ENCODE results near the gene TRNP1.

Gene TRNP1

DNA sequence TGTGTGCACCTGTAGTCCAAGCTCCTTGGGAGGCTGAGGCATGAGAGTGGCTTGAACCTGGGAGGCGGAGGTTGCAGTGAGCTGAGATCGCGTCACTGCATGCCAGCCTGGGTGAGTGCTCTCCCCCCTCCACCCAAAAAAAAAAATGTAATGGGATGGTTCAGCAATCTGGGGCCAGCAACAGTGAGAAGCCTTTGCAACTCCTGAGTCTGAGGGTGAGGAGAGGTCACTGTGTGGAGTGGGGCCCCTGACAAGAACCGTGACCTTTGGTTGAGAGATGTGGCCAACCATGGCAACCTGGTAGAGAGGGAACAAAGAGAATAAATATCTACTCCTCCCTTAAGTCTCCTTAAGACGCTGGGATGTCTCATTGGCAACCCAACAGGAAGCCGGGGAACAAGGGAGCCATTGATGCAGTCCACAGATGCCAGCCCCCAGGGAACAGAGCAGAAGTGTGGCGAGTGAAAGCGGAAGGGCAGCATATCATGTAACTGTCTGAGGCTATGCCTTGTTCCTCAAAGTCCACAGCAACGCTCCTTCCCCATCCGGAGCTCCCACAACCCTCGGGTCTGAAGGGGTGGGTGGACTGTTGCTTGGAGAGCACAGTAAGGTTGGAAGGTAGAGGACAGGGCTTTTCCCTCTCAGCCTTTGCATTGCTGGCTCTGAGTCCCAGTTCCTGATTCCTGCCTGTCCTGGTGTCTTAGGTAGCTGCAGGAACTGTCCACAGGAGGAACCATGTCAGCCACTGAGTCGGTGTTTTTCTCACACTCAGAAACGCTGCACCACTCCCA, 8.3 kb downstream of the TRNP1 start:
- no peak for DNase-seq (ENCODE audit: low read depth in 2 of 2)

DNA sequence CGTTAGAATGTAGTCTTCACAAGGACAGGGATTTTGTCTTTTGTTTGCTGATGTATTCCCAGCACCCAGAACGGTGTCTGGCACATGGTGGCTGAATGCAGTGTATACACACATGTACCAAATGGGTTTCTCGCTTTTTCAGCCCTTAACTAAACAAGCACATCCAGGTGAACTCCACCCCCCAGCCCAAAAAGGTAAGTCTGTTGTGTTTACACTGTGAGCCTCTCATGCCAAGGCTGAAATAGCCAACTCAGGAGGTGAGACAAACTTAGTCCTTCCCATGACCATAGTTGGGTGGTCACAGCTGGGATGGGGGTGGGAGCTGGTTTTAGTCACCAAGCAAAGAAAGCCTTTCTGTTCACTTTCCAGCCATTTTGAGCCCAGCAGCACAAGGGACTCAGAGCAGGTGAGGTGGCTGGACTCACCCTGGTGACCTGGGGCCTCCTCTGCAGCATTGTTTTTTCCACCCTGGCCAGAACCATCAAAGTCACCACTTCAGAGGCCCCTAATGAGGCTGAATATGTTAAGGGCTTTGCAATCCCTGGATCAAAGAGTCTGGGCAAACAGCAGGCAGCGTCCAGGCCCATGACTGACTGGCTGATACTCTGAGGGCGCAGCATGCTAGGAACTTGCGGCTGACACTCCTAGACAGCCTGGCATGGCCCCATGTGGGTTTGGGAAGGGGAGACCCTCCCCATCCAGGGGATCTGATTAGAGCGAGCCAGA, 10.4 kb downstream of the TRNP1 start:
- DNase-seq (ENCODE audit: low read depth in 2 of 2), result no peak

GRCh38 chr1:27004471-27005165, 11.1 kb downstream of the TRNP1 start:
- no peak for DNase-seq (ENCODE audit: low read depth in 2 of 2)

GRCh38 chr1:27005166-27005530, 11.7 kb downstream of the TRNP1 start:
- DNase-seq (ENCODE audit: low read depth in 2 of 2), result no peak

DNA sequence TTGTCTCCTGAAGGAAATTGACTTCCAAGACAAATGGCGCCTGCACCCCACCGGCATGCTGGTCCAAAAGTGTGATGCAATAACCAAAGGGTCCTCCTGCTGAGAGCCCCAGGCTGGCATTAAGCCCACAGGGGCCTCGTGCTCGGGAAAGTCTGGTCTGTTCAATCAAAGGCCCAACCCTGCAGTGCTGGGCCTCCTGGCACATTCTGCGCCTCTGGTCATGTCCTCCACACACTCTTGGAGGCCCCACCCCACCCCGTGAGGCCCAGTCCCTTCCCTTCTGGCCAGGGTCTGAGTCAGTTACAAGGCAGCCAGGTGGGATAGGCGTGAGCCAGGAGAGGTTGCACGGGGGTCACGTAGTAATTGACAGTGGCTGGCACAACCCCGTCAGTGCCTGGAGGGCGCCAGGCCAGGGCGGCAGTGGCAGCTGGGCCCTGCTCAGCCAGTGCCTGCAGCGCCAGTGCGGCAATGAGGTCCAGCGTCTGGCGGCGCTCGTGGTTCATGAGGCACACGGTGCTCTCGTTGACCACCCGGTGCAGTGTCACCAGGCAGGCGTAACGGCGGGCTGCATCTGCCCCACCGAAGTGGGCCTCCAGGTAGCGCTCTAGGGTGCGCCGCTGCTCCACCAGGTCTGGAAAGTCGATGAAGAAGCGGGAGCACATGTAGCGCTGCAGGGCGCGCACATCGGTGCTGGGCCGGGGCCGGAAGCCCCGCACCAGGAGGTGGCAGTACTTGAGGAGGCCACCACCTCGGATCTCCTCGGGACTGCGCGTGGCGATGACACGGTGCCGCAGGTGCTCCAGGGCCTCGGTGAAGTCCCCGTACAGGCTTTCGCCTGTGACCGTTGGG, 12.4 kb downstream of the TRNP1 start:
- DNase-seq (ENCODE audit: low read depth in 2 of 2), result no peak

- DNase-seq (ENCODE audit: low read depth in 2 of 2), result no peak
Observed at GRCh38 chr1:27006683-27007082, 13.2 kb downstream of the TRNP1 start.

DNA sequence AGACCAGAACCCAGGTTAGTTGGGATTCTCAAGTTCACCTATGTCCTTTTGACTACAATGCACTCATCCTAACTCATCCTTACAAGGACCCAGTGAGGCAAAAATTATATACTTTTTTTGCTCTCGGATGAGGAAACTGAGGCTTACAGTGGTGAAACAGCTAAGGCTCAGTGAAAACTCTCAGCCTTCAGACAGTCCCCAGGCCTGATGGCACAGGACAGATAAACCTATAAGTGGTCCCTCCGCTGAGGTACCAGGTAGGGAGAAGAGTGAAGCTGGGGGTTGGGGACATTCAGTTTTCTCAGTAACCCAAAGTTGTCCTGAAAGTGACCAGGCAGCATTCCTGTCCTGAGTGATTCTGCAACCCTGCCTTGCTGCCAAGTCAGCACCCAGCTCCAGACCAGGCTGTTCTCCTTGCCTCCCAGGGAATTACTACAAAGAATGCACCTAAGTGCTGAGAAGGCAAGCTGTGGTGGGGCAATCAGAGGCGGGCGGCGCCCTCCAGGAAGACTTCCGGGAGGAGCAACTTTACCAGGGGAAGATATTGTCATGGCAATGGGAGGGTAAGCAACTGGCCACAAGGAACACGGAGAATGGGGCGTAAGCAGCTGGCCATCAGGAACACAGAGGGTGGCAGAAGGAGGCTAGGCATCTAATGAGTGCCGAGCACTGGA, 14.6 kb downstream of the TRNP1 start:
- DNase-seq (ENCODE audit: low read depth in 2 of 2), result no peak

DNA sequence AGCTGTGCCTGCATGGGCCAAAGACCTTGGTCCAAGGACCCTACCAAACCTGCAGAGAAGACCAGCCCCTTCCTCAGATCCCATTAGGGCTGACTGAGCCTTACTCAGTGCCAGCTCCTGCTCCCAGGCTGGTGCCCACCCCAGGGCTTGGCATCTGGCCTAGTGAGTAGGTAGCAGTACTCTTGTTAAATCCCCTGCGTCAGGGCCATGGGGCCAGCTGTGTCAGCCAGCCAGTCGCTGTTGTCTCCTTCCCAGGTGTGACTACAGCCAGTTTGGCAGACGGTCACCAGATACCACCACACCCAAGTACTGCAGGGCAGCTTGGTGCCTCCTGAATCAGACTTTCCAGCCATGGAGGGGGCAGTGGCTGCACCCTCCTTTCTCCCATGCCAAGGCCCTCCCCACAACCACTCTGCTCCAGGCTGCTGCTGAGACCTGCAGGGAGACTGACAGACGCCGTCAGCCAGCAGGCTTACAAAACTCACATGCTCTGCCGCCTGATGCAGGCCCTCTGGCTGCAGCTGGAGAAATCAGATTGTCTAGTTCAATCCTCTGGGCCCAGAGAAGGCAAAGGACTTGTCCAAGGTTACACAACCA, 16.2 kb downstream of the TRNP1 start:
- no peak for DNase-seq (ENCODE audit: low read depth in 2 of 2)

DNA sequence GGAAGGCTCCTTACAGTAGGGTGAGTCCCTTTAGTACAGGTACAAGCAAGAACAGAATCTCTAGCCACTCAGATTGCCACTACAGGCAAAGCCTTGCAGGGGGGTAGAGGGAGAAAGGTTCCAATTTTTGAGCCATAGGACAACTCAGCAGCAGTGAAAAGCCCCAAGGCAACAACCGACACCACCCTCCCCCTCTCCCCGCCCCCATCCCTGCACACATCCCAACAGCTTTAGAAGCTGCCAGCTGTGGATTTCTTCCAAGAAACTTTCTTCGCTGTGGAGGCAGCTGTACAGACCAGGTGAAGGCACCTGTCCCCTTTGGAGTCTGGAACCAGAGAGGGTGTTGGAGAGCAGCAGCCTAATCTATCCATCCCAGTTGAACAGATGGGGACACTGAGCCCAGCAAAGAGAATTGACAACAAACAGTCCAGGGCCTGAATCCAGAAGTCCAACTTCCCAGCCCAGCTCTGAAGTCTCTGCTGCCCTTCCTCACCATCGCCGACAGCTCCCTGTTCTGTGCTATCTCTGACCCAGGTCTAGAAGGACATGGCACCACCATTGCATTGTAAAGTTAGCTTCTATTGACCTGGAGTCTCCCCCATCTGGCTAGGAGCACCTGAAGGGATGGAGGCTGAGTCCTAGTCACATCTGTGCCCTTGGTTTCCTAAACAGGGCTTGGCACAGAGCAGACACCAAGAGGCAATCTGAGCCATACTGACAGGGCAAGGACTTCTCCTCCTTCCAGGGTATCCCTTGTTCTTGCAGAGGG, 16.9 kb downstream of the TRNP1 start:
- DNase-seq (ENCODE audit: low read depth in 2 of 2), result no peak

GRCh38 chr1:27011058-27011764, 17.7 kb downstream of the TRNP1 start:
- no peak for DNase-seq (ENCODE audit: low read depth in 2 of 2)

DNA sequence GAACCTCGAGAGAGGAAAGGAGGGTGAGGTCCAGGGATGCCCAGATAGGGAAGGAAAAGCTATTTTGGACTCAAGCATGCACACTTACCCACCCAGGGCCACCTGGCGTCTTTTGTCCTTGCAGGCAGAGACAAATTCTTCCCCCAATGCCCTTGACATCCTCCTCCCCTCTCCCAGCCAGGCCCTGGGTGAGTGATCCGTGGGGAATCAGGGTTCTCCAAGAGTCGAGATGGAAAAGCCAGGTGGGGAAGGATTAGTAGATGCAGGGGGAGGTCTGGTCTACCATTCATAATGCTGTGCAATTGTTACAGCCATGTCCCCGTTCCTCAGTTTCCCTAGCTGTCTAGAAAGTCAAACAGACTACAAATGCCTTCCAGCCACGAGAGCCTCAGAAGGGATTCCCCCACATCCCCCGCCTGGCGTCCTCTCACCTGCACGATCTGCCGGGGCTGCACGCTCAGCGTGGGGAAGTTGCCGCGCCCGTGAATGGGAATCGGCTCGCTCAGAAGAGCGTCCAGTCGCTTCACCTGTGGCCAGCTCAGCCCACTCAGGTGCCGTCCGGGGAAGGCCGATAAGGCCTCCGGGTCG, 18.6 kb downstream of the TRNP1 start:
- DNase-seq (ENCODE audit: low read depth in 2 of 2), result no peak

DNA sequence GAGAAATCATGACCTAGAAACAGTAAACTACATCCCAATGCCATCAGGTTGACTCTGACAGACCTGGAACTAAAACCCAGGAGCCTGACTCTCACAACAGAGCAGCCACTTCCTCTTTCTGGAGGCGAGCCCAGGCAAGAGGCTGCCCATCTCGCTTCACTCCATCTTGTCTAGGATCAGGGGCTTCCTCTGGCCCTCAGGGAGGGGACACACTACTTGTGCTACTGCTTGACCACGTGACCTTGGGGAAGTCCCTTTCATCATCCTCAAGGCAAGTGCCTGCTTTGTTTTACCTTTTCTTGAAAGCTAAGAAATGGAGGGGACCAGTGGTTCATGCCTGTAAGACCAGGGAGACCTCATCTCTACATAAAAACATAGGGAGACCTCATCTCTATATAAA, 21.8 kb downstream of the TRNP1 start:
- DNase-seq (ENCODE audit: low read depth in 2 of 2), result no peak

DNA sequence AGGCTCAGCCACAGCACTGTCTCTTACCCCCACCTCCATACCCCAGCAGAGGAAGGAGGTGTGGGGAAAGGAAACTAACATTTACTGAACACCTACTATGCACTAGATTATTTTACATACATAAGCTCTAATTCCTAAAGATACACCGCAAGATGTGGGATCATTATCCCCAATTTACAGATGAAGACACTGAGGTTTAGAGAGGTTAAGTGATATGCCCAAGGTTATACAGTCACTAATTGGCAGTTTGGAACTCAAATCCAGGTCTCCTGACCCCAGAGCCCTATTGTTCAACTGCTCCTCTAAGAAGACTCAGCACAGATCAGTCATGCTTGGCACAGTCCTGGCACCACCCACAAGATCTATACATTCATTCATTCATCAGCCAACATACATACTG, 22.9 kb downstream of the TRNP1 start:
- no peak for DNase-seq (ENCODE audit: low read depth in 2 of 2)

DNA sequence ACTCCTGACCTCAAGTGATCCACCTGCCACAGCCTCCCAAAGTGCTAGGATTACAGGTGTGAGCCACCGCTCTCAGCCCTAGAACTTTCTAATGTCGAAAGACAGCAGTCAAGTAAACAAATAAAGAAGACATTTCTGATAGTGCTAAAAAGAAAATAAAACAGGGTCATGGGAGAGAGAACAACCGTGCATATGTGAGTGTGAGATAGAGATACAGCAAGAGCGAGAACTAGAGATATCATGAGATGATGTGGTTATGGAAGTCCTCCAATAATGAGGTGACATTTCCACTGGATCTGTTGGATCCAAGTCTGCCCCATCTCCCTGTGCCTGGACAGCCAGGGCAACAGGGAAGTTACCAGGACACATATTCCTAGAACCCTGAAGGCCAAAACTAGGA, 23.7 kb downstream of the TRNP1 start:
- DNase-seq (ENCODE audit: low read depth in 2 of 2), result no peak

DNA sequence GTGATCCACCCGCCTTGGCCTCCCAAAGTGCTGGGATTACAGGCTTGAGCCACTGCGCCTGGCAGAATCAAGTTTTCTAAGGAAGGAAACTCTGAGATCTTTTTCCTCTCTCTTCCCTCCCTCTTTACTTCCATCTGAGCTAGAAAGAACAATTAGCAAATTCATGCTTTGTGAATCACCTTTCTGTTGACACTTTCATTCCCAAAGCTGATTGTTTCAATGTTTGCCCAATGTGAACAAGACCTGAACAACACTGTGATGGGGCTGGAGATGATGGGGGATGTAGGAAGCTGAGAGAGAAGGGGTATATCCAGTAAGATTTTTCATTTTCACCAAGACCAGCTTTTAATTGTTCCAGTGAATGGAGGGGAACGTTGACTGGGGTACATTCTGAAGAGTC, 24.8 kb downstream of the TRNP1 start:
- no peak for DNase-seq (ENCODE audit: low read depth in 2 of 2)

DNA sequence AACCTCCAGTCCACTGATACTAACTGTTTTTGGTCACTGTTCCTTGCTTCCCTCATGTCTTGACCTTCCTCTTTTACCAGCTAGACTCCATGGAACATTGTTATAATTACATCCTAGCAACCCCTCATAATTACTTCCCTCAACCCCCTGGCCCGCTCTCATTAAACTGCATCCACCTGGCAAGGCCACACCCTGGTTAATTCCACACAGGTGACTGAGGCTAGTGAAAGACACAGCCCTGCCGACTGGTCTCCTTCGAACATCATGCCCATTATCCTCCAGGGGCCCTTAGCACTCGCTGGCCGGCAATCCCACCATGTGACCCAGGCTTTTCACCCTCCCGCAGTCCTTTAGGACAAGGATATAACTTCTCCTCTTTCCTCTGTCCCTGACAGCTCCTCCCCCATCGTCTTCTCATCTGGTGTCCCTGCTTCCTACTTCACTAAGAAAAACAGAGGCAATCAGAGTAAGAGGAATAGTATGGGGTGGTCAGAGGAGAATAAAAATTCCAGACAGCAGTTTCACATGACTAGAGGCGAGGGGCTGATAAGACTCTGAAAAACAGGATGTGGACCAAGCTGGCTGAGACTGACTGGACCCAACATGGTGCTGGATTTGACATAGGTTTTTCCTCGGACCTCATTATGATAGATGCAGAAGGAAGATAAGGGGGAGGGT, 28.0 kb downstream of the TRNP1 start:
- DNase-seq (ENCODE audit: low read depth in 2 of 2), result no peak

DNA sequence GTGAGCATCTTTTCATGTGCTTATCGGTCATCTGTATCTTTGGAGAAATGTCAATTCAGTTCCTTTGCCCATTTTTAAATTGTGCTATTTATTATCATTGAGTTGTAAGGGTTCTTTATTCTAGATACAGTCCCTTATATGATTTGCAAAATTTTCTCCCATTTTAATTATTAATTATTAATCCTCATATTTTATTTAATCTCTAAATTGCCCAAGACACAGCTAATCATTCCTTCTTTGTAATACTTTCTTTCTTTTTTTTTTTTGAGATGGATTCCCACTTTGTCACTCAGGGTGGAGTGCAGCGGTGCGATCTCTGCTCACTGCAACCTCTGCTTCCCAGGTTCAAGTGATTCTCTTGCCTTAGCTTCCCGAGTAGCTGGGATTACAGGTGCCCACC, 32.2 kb downstream of the TRNP1 start:
- DNase-seq (ENCODE audit: low read depth in 2 of 2), result no peak
